Measurements from ENCODE around the gene PLA2G4F. TPM values are rescaled to one million over a fixed set of nuclear protein-coding genes. Genes with fewer than 3 reads are reported as not detected.

PLA2G4F gene
- total RNA-seq, 2 experiments from 2014 or later, result not detected

- H3K27me3 Mint-ChIP-seq, result no peaks in the 10 kb centered on the region
- DNase-seq, result no peak
- H3K9me3 Mint-ChIP-seq (ENCODE audit: low read depth), result no peaks in the 10 kb centered on the region
- CTCF ChIA-PET, result no interaction called here
- ATAC-seq, result no peak
- peaks cover 42% of the 10 kb centered on the region for H3K36me3 Mint-ChIP-seq
- H3K4me3 Mint-ChIP-seq, result no peak overlapping the region
- H3K4me1 Mint-ChIP-seq, result no peaks in the 10 kb centered on the region
- no peak overlapping the region for H3K27ac Mint-ChIP-seq
Observed at GRCh38 chr15:42182328-42182886, 26.0 kb upstream of the PLA2G4F start.

GRCh38 chr15:42178056-42178455, 21.6 kb upstream of the PLA2G4F start:
- no peaks in the 10 kb centered on the region for H3K9me3 Mint-ChIP-seq (ENCODE audit: low read depth)
- H3K27ac Mint-ChIP-seq, result no peak overlapping the region
- no peaks in the 10 kb centered on the region for H3K27me3 Mint-ChIP-seq
- no peak for DNase-seq
- ATAC-seq, result no peak
- CTCF ChIA-PET, result no interaction called here
- peaks cover 30% of the 10 kb centered on the region for H3K36me3 Mint-ChIP-seq
- no peak overlapping the region for H3K4me3 Mint-ChIP-seq
- no peaks in the 10 kb centered on the region for H3K4me1 Mint-ChIP-seq

GRCh38 chr15:42175671-42176070, 19.2 kb upstream of the PLA2G4F start:
- no peak for ATAC-seq
- DNase-seq, result no peak
- Mint-ChIP-seq H3K9me3 (ENCODE audit: low read depth) (no peaks in the 10 kb centered on the region), H3K4me3 (no peak overlapping the region), H3K4me1 (peaks cover 11% of the 10 kb centered on the region), H3K27ac (no peak overlapping the region), H3K36me3 (peaks cover 40% of the 10 kb centered on the region), H3K27me3 (no peaks in the 10 kb centered on the region)
- CTCF ChIA-PET, result no interaction called here

GRCh38 chr15:42172475-42172874, 16.0 kb upstream of the PLA2G4F start:
- Mint-ChIP-seq H3K4me1 (peaks cover 13% of the 10 kb centered on the region), H3K27me3 (no peaks in the 10 kb centered on the region), H3K9me3 (ENCODE audit: low read depth) (no peaks in the 10 kb centered on the region), H3K4me3 (no peak overlapping the region), H3K27ac (no peak overlapping the region), H3K36me3 (peaks cover 35% of the 10 kb centered on the region)
- CTCF ChIA-PET, result no interaction called here
- no peak for DNase-seq
- no peak for ATAC-seq

GRCh38 chr15:42171795-42172194, 15.4 kb upstream of the PLA2G4F start:
- H3K4me1 Mint-ChIP-seq, result peaks cover 13% of the 10 kb centered on the region
- no peaks in the 10 kb centered on the region for H3K9me3 Mint-ChIP-seq (ENCODE audit: low read depth)
- ATAC-seq (peak; percentile 27), DNase-seq (no peak)
- H3K27me3 Mint-ChIP-seq, result no peaks in the 10 kb centered on the region
- H3K27ac Mint-ChIP-seq, result peak overlapping the region; percentile 16
- CTCF ChIA-PET, result no interaction called here
- no peak overlapping the region for H3K4me3 Mint-ChIP-seq
- peaks cover 38% of the 10 kb centered on the region for H3K36me3 Mint-ChIP-seq

GRCh38 chr15:42171122-42171521, 14.7 kb upstream of the PLA2G4F start:
- H3K4me3 Mint-ChIP-seq, result no peak overlapping the region
- peak overlapping the region; percentile 16 for H3K27ac Mint-ChIP-seq
- no peaks in the 10 kb centered on the region for H3K9me3 Mint-ChIP-seq (ENCODE audit: low read depth)
- peaks cover 38% of the 10 kb centered on the region for H3K36me3 Mint-ChIP-seq
- peaks cover 13% of the 10 kb centered on the region for H3K4me1 Mint-ChIP-seq
- CTCF ChIA-PET, result no interaction called here
- no peaks in the 10 kb centered on the region for H3K27me3 Mint-ChIP-seq
- ATAC-seq (peak; percentile 53), DNase-seq (no peak)

- no peak for ATAC-seq
- H3K9me3 Mint-ChIP-seq (ENCODE audit: low read depth), result no peaks in the 10 kb centered on the region
- no peak overlapping the region for H3K27ac Mint-ChIP-seq
- H3K4me3 Mint-ChIP-seq, result no peak overlapping the region
- H3K27me3 Mint-ChIP-seq, result no peaks in the 10 kb centered on the region
- H3K36me3 Mint-ChIP-seq, result peaks cover 36% of the 10 kb centered on the region
- CTCF ChIA-PET, result no interaction called here
- peak; percentile 35 for DNase-seq
- peaks cover 7% of the 10 kb centered on the region for H3K4me1 Mint-ChIP-seq
Observed at GRCh38 chr15:42166225-42166940, 9.9 kb upstream of the PLA2G4F start.

- no peaks in the 10 kb centered on the region for H3K9me3 Mint-ChIP-seq (ENCODE audit: low read depth)
- no peaks in the 10 kb centered on the region for H3K4me1 Mint-ChIP-seq
- H3K27ac Mint-ChIP-seq, result no peak overlapping the region
- CTCF ChIA-PET, result no interaction called here
- DNase-seq, result no peak
- H3K36me3 Mint-ChIP-seq, result peaks cover 31% of the 10 kb centered on the region
- no peak for ATAC-seq
- no peak overlapping the region for H3K4me3 Mint-ChIP-seq
- H3K27me3 Mint-ChIP-seq, result no peaks in the 10 kb centered on the region
Observed at GRCh38 chr15:42165106-42165505, 8.7 kb upstream of the PLA2G4F start.

- peaks cover 34% of the 10 kb centered on the region for H3K36me3 Mint-ChIP-seq
- ATAC-seq (no peak), DNase-seq (no peak)
- H3K9me3 Mint-ChIP-seq (ENCODE audit: low read depth), result no peaks in the 10 kb centered on the region
- no peaks in the 10 kb centered on the region for H3K4me1 Mint-ChIP-seq
- CTCF ChIA-PET, result no interaction called here
- no peaks in the 10 kb centered on the region for H3K27me3 Mint-ChIP-seq
- no peak overlapping the region for H3K4me3 Mint-ChIP-seq
- H3K27ac Mint-ChIP-seq, result no peak overlapping the region
Observed at GRCh38 chr15:42163947-42164550, 7.6 kb upstream of the PLA2G4F start.

- no peak for ATAC-seq
- Mint-ChIP-seq H3K4me1 (no peaks in the 10 kb centered on the region), H3K9me3 (ENCODE audit: low read depth) (no peaks in the 10 kb centered on the region), H3K27me3 (no peaks in the 10 kb centered on the region), H3K36me3 (peaks cover 37% of the 10 kb centered on the region), H3K4me3 (no peak overlapping the region), H3K27ac (no peak overlapping the region)
- no peak for DNase-seq
- CTCF ChIA-PET, result no interaction called here
Observed at GRCh38 chr15:42163291-42163690, 6.9 kb upstream of the PLA2G4F start.

- DNase-seq (no peak), ATAC-seq (no peak)
- H3K36me3 Mint-ChIP-seq, result peaks cover 24% of the 10 kb centered on the region
- no peaks in the 10 kb centered on the region for H3K9me3 Mint-ChIP-seq (ENCODE audit: low read depth)
- H3K4me1 Mint-ChIP-seq, result no peaks in the 10 kb centered on the region
- H3K4me3 Mint-ChIP-seq, result no peak overlapping the region
- CTCF ChIA-PET, result no interaction called here
- H3K27ac Mint-ChIP-seq, result no peak overlapping the region
- no peaks in the 10 kb centered on the region for H3K27me3 Mint-ChIP-seq
Observed at GRCh38 chr15:42160136-42160535, 3.7 kb upstream of the PLA2G4F start.

GRCh38 chr15:42159381-42160015, 3.1 kb upstream of the PLA2G4F start:
- ATAC-seq (no peak), DNase-seq (no peak)
- Mint-ChIP-seq H3K9me3 (ENCODE audit: low read depth) (no peaks in the 10 kb centered on the region), H3K36me3 (peaks cover 24% of the 10 kb centered on the region), H3K27me3 (no peaks in the 10 kb centered on the region), H3K4me1 (no peaks in the 10 kb centered on the region), H3K27ac (no peak overlapping the region), H3K4me3 (no peak overlapping the region)
- CTCF ChIA-PET, result no interaction called here

GRCh38 chr15:42158941-42159340, 2.5 kb upstream of the PLA2G4F start:
- ATAC-seq, result no peak
- Mint-ChIP-seq H3K36me3 (peaks cover 21% of the 10 kb centered on the region), H3K4me1 (no peaks in the 10 kb centered on the region), H3K9me3 (ENCODE audit: low read depth) (no peaks in the 10 kb centered on the region), H3K27ac (no peak overlapping the region), H3K4me3 (no peak overlapping the region), H3K27me3 (no peaks in the 10 kb centered on the region)
- CTCF ChIA-PET, result no interaction called here
- no peak for DNase-seq
